ENCODE data around the gene ATP8B3.

DNA sequence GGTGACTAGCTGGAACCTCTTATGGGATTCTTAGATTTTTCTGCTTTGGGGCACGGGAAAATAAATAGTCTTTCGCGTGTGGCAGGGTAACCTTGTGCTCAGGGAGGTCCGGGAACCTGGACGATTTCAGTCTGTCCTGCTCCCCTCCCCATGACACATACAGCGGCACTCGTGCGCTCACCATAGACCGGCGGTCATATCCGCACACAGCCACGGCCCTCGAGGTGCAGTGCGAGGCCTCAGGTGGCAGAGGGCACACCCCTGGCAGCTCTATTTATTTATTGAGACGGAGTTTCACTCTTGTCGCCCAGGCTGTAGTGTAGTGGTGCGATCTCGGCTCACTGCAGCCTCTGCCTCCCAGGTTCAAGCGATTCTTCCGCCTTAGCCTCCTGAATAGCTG is 55.8 kb downstream of the ATP8B3 start:
- TF ChIP-seq, protein P1, sequence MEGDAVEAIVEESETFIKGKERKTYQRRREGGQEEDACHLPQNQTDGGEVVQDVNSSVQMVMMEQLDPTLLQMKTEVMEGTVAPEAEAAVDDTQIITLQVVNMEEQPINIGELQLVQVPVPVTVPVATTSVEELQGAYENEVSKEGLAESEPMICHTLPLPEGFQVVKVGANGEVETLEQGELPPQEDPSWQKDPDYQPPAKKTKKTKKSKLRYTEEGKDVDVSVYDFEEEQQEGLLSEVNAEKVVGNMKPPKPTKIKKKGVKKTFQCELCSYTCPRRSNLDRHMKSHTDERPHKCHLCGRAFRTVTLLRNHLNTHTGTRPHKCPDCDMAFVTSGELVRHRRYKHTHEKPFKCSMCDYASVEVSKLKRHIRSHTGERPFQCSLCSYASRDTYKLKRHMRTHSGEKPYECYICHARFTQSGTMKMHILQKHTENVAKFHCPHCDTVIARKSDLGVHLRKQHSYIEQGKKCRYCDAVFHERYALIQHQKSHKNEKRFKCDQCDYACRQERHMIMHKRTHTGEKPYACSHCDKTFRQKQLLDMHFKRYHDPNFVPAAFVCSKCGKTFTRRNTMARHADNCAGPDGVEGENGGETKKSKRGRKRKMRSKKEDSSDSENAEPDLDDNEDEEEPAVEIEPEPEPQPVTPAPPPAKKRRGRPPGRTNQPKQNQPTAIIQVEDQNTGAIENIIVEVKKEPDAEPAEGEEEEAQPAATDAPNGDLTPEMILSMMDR (IDR thresholded peaks at IDR 0.05), result no peak
- no peak for TF ChIP-seq POLR2A (IDR thresholded peaks at IDR 0.05)
